ENCODE data around the gene GTF2A2. TPM values are rescaled to one million over a fixed set of nuclear protein-coding genes. Genes with fewer than 3 reads are reported as not detected.

Gene GTF2A2
- polyA plus RNA-seq, 4 donors = 115 to 167 (median 128) TPM

- no peak for DNase-seq (ENCODE audit: low read depth in 4 of 4, low spot score in 2 of 4)
These were observed 47.3 kb downstream of the GTF2A2 start for GRCh38 chr15:59609730-59610712.

DNA sequence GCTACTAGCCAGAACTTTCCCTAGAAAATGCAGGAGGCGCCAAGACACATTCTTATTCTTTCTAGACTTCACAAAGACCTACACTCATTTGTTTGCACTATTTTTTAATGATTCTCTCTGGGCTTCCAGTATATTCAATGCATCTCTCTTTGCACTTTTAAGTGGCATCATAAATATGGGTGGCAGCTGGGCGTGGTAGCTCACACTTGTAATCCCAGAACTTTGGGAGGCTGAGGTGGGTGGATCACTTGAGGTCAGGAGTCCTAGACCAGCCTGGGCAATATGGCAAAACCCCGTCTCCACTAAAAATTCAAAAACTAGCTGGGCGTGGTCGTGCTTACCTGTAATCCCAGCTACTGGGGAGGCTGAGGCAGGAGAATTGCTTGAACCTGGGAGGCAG is 51.3 kb downstream of the GTF2A2 start:
- DNase-seq (ENCODE audit: low read depth in 4 of 4, low spot score in 2 of 4) = no peak

DNA sequence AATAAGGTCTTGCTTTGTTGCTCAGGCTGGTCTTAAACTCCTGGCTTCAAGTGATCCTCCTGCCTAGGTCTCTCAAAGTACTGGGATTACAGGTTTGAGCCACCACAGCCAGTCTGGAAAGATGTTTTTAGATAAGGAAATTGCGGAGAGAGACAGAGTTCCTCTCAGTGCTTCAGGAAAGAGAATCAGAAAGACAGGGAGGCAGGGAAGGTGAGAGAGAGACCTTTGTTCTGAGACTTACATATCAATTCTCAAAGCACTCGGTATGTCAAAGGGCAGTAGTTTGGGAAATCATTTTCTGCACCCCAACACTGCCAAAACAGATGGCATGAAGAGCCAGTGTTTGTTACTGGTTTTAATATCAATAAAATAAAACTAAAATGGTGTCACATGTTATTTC is 58.9 kb downstream of the GTF2A2 start:
- no peak for DNase-seq (ENCODE audit: low read depth in 4 of 4, low spot score in 2 of 4)

GRCh38 chr15:59596640-59597039 is 60.7 kb downstream of the GTF2A2 start:
- no peak for DNase-seq (ENCODE audit: low read depth in 4 of 4, low spot score in 2 of 4)

GRCh38 chr15:59595434-59595915 is 61.8 kb downstream of the GTF2A2 start:
- no peak for DNase-seq (ENCODE audit: low read depth in 4 of 4, low spot score in 2 of 4)

DNA sequence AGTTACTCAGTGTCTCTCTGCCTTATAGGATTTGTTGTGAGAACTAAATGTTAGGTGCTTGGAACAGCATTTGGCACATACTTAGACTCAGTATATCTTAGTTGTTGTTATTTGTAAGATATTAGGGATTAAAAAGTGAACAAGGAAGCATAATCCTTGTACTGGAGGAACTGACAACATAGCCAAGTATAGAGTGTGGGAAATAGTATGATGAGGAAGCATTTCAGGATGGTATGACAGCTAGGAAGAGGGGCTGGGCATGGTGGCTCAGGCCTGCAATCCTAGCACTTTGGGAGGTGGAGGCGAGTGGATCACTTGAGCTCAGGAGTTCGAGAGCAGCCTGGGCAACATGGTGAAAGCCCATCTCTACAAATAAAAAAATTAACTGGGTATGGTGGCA is 62.3 kb downstream of the GTF2A2 start:
- DNase-seq (ENCODE audit: low read depth in 4 of 4, low spot score in 2 of 4) = no peak

- DNase-seq (ENCODE audit: low read depth in 4 of 4, low spot score in 2 of 4) = no peak
These were observed 62.8 kb downstream of the GTF2A2 start for GRCh38 chr15:59594493-59594942.

- no peak for DNase-seq (ENCODE audit: low read depth in 4 of 4, low spot score in 2 of 4)
These were observed 66.0 kb downstream of the GTF2A2 start for GRCh38 chr15:59591356-59591755.

GRCh38 chr15:59590027-59590426 is 67.3 kb downstream of the GTF2A2 start:
- DNase-seq (ENCODE audit: low read depth in 4 of 4, low spot score in 2 of 4) = no peak

Other genes with a start within 250 kb of the GTF2A2 start
- 10 to 100 TPM; 18.5 to 29.4 (median 18.8) TPM for gene FAM81A, start 219.3 kb downstream of the GTF2A2 start, polyA plus RNA-seq (ENCODE audit: insufficient read length in 4 of 4)
- gene GCNT3, start 45.7 kb downstream of the GTF2A2 start, polyA plus RNA-seq (ENCODE audit: insufficient read length in 4 of 4) = 1 to 10 TPM in 1 of 4 donors, under 1 TPM in 3; 0.21 to 1.4 (median 0.59) TPM
- 10 to 100 TPM; 59.3 to 89.2 (median 70.6) TPM for gene BNIP2, start 31.8 kb upstream of the GTF2A2 start, polyA plus RNA-seq (ENCODE audit: insufficient read length in 4 of 4)

Measured in left renal cortex interstitium (tissue), 4 donors.